HepG2 (cell line): ENCODE data around the gene TALDO1. TPM values are rescaled to one million over a fixed set of nuclear protein-coding genes. Genes with fewer than 3 reads are reported as not detected.

Source experiments
- GRHL1 ChIP-seq: sonication (generic); formaldehyde crosslinking; conservative IDR thresholded peaks from 2 replicates; pipeline ENCODE4 v1.8.0; 2022; ENCODE audit warnings: missing genetic modification reagents
- NFYB ChIP-seq: sonication (generic); formaldehyde crosslinking; IDR thresholded peaks from 2 replicates; pipeline ENCODE4 v1.4.0; 2020; ENCODE audit warnings: missing genetic modification reagents
- SRSF4 ChIP-seq: fragments of 200-400 bp; formaldehyde crosslinking; IDR thresholded peaks from one replicate; pipeline ENCODE4 v1.6.1; 2018; ENCODE audit warnings: mild to moderate bottlenecking, low read depth, low read length, moderate library complexity; ENCODE audit not compliant: poor library complexity, severe bottlenecking
- XBP1 ChIP-seq: sonication (generic); formaldehyde crosslinking; IDR thresholded peaks from 2 replicates; pipeline ENCODE4 v1.5.0; 2020; ENCODE audit warnings: missing genetic modification reagents
- ZNF17 ChIP-seq: sonication (generic); formaldehyde crosslinking; IDR thresholded peaks from 2 replicates; pipeline ENCODE4 v1.5.0; 2020; ENCODE audit warnings: mild to moderate bottlenecking, missing genetic modification reagents
- ZNF496 ChIP-seq: sonication (generic); formaldehyde crosslinking; IDR thresholded peaks from 2 replicates; pipeline ENCODE4 v1.8.1; 2023; ENCODE audit warnings: mild to moderate bottlenecking, moderate library complexity, missing genetic modification reagents; ENCODE audit not compliant: insufficient replicate concordance
- ZNF75D ChIP-seq: sonication (generic); formaldehyde crosslinking; IDR thresholded peaks from 2 replicates; pipeline ENCODE4 v1.8.1; 2023; ENCODE audit warnings: missing genetic modification reagents, mild to moderate bottlenecking, borderline replicate concordance
- ZNF800 ChIP-seq: sonication (generic); formaldehyde crosslinking; IDR thresholded peaks from 2 replicates; pipeline ENCODE4 v1.4.0; 2020; ENCODE audit warnings: missing genetic modification reagents
- polyA plus RNA-seq, 8 experiments: library from polyadenylated mRNA; depleted of rRNA in 3 of 8; stranded (reverse) in 7 of 8; unstranded in 1 of 8; fragments of >200 nt; fragmentation: Illumina TruSeq in 4 of 8; extraction: Trizol in 4 of 8; gene quantifications; 2 replicates each; pipeline versions ENCODE4 v1.2.1 to v1.2.3, GENCODE V29; 2011 to 2016; ENCODE audit warnings: low read depth in 4 of 8, missing spikeins in 1 of 8, mixed read lengths in 1 of 8; ENCODE audit not compliant: insufficient read depth in 1 of 8
- total RNA-seq, 5 experiments: library from RNA; depleted of rRNA; stranded (reverse); fragments of >200 nt; fragmentation: Illumina TruSeq; extraction: Trizol; gene quantifications; 2 replicates each; pipeline ENCODE4 v1.2.3, GENCODE V29; 2016; ENCODE audit warnings: low read depth in 1 of 5
- TF ChIP-seq, protein P1 (sequence below): sonication (generic); formaldehyde crosslinking; IDR thresholded peaks from 2 replicates; pipeline ENCODE4 v1.8.0; 2022; ENCODE audit warnings: low read depth, missing genetic modification reagents
- TF ChIP-seq, protein P2 (sequence below): sonication (generic); formaldehyde crosslinking; IDR thresholded peaks from 2 replicates; pipeline ENCODE4 v1.8.0; 2022; ENCODE audit warnings: mild to moderate bottlenecking, missing genetic modification reagents
- TF ChIP-seq, protein P3 (sequence below): sonication (generic); formaldehyde crosslinking; IDR thresholded peaks from 2 replicates; pipeline ENCODE4 v1.5.1; 2020; ENCODE audit warnings: mild to moderate bottlenecking, missing genetic modification reagents

The TALDO1 gene
- total and polyA plus RNA-seq, 2 of the 13 experiments (the other 11 are each of a cell fraction or from before 2014, with no cell fraction given), result 107 to 240 TPM

- TF ChIP-seq GRHL1 (CRISPR knock-in tag) (no peak), XBP1 (CRISPR knock-in tag) (no peak), ZNF496 (CRISPR knock-in tag) (no peak), ZNF17 (CRISPR knock-in tag) (no peak), ZNF800 (CRISPR knock-in tag) (0 out of 2 replicates have a peak, but pooled peaks have one; percentile 45), SRSF4 (no peak), NFYB (CRISPR knock-in tag) (no peak), ZNF75D (CRISPR knock-in tag) (no peak)
- TF ChIP-seq, protein P1, sequence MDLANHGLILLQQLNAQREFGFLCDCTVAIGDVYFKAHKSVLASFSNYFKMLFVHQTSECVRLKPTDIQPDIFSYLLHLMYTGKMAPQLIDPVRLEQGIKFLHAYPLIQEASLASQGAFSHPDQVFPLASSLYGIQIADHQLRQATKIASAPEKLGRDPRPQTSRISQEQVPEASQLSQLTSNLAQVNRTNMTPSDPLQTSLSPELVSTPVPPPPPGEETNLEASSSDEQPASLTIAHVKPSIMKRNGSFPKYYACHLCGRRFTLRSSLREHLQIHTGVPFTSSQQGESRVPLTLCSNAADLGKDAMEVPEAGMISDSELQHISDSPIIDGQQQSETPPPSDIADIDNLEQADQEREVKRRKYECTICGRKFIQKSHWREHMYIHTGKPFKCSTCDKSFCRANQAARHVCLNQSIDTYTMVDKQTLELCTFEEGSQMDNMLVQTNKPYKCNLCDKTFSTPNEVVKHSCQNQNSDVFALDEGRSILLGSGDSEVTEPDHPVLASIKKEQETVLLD (CRISPR knock-in tag), result no peak
- TF ChIP-seq, protein P2, sequence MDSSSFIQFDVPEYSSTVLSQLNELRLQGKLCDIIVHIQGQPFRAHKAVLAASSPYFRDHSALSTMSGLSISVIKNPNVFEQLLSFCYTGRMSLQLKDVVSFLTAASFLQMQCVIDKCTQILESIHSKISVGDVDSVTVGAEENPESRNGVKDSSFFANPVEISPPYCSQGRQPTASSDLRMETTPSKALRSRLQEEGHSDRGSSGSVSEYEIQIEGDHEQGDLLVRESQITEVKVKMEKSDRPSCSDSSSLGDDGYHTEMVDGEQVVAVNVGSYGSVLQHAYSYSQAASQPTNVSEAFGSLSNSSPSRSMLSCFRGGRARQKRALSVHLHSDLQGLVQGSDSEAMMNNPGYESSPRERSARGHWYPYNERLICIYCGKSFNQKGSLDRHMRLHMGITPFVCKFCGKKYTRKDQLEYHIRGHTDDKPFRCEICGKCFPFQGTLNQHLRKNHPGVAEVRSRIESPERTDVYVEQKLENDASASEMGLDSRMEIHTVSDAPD, result no peak
- TF ChIP-seq, protein P3, sequence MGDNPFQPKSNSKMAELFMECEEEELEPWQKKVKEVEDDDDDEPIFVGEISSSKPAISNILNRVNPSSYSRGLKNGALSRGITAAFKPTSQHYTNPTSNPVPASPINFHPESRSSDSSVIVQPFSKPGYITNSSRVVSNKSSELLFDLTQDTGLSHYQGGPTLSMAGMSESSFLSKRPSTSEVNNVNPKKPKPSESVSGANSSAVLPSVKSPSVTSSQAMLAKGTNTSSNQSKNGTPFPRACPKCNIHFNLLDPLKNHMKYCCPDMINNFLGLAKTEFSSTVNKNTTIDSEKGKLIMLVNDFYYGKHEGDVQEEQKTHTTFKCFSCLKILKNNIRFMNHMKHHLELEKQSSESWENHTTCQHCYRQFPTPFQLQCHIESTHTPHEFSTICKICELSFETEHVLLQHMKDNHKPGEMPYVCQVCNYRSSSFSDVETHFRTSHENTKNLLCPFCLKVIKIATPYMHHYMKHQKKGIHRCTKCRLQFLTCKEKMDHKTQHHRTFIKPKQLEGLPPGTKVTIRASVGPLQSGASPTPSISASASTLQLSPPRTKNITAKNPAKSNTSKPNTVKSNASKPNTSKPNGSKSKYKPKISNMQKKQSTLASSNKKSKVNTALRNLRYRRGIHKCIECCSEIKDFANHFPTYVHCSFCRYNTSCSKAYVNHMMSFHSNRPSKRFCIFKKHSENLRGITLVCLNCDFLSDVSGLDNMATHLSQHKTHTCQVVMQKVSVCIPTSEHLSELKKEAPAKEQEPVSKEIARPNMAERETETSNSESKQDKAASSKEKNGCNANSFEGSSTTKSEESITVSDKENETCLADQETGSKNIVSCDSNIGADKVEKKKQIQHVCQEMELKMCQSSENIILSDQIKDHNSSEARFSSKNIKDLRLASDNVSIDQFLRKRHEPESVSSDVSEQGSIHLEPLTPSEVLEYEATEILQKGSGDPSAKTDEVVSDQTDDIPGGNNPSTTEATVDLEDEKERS (CRISPR knock-in tag), result no peak
Measured at GRCh38 chr11:777288-778255, 30.3 kb downstream of the TALDO1 start, which contains the start of gene GATD1 (continued).
